ENCODE results near the gene TMEM17.

Gene TMEM17

GRCh38 chr2:62505750-62506420, at the start of gene TMEM17:
Gene TMEM17, minus strand, starts transcription at chr2:62506195. Its CDS starts 66 bp downstream, at chr2:62506129.
- TF ChIP-seq CTCF (IDR thresholded peaks at IDR 0.05), result no peak

- TF ChIP-seq CTCF (IDR thresholded peaks at IDR 0.05), result no peak
Observed at GRCh38 chr2:62554440-62554839, 48.4 kb upstream of the TMEM17 start.

DNA sequence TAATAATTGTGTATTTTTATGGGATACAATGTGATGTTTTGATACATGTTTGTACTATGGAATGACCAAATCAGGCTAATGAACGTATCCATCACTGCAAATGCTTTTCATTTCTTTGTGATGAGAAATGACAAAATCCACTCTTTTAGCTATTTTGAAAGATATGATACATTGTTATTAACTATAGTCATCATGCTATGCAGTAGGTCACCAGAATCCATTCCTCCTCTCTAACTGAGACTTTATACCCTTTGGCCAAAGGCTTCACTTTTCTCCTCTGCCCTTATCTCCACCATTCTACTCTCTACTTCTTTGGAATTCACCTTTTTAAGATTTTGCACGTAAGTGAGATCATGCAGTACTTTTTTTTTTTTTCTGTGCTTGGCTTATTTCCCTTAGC, 44.5 kb upstream of the TMEM17 start:
- no peak for TF ChIP-seq CTCF (IDR thresholded peaks at IDR 0.05)

GRCh38 chr2:62547854-62548253, 41.9 kb upstream of the TMEM17 start:
- no peak for TF ChIP-seq CTCF (IDR thresholded peaks at IDR 0.05)

DNA sequence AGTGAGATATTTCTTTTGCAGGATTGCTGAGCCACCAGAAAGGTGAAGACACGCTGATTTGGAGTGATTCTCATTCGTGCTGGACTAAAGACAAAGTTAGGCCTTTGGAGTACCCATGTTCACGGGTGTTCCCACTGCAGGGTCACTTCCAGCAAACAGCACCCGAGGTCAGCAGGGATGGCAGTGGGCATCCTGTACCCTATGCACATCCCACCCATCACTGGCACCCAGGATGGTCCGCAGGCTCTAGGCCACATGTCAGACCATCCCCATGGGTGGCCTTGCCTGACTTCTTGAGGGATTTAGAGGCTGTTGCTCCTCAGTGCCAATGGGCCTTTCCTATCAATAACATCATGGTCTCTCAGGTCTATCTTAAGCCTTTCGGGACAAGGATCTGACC, 39.3 kb upstream of the TMEM17 start:
- no peak for TF ChIP-seq CTCF (IDR thresholded peaks at IDR 0.05)

GRCh38 chr2:62540408-62541168, 34.6 kb upstream of the TMEM17 start:
- no peak for TF ChIP-seq CTCF (IDR thresholded peaks at IDR 0.05)

- no peak for TF ChIP-seq CTCF (IDR thresholded peaks at IDR 0.05)
Observed at GRCh38 chr2:62539606-62540407, 33.8 kb upstream of the TMEM17 start.
